ENCODE data around the gene SNX7. TPM values are rescaled to one million over a fixed set of nuclear protein-coding genes. Genes with fewer than 3 reads are reported as not detected.

The SNX7 gene
- total RNA-seq, 1 experiment from 2014 or later, result 17.5 TPM

DNA sequence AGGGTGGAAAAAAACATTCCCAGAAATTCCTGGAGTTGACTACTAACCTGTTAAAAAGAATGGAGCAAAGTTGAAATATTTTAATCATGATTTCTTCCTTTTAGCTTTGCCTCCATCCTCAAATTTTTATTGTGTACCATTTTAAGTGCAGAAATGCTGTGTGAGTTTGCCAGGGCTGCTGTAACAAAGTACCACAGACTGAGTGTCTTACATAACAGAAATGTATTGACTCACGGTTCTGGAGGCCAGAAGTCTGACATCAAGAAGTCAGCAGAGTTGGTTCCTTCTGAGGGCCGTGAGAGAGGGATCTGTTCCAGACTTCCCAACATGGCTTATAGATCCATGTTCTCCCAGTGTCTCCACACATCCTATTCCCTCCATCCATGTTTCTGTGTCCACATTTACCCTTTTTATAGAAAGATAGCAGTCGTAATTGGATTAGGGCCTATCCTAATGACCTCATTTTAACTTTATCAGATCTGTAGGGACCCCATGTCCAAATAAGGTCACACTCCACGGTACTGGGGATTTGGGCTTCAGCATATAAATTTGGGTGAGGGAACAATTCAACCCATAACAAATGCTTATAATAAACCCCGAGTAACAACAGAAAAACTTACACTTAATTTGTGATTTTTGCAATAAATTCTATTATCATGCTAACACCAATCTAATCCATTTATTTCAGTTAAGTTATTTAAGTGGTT is 12.7 kb downstream of the SNX7 start:
- no peak overlapping the region for H3K27ac Mint-ChIP-seq (ENCODE audit: unreplicated experiment)
- H3K4me3 Mint-ChIP-seq (ENCODE audit: unreplicated experiment), result no peak overlapping the region
- BruUV-seq (replicated peaks), result no TSS peak
- Histone ChIP-seq H3K9me3 (no peaks in the 10 kb centered on the region), H3K27me3 (replicated peaks; ENCODE audit: control insufficient read depth, insufficient read depth, low read length) (no peaks in the 10 kb centered on the region), H3K36me3 (ENCODE audit: control insufficient read depth, insufficient read depth, low read length) (no peaks in the 10 kb centered on the region), H3K4me3 (ENCODE audit: low read depth, low read length) (no peak overlapping the region), H3K4me1 (no peaks in the 10 kb centered on the region)
- intact Hi-C loops (cut with micrococcal nuclease; ENCODE audit: unreplicated experiment), result no loop called here
- H3K4me1 Mint-ChIP-seq (ENCODE audit: low read depth, unreplicated experiment), result peaks cover 6% of the 10 kb centered on the region
- H3K9me3 Mint-ChIP-seq (ENCODE audit: unreplicated experiment), result no peaks in the 10 kb centered on the region
- TF ChIP-seq CTCF (IDR thresholded peaks at IDR 0.05; ENCODE audit: insufficient read depth in 1 of 2, low read depth in 1 of 2, low read length in 1 of 2, severe bottlenecking in 1 of 2, unreplicated experiment in 1 of 2), result no peak
- no peaks in the 10 kb centered on the region for H3K27me3 Mint-ChIP-seq (ENCODE audit: insufficient read depth, unreplicated experiment)
- POLR2A ChIA-PET, result no interaction called here
- CTCF ChIA-PET, result no interaction called here
- H3K36me3 Mint-ChIP-seq (ENCODE audit: insufficient read depth, unreplicated experiment), result no peaks in the 10 kb centered on the region
- DNase-seq, result no peak

DNA sequence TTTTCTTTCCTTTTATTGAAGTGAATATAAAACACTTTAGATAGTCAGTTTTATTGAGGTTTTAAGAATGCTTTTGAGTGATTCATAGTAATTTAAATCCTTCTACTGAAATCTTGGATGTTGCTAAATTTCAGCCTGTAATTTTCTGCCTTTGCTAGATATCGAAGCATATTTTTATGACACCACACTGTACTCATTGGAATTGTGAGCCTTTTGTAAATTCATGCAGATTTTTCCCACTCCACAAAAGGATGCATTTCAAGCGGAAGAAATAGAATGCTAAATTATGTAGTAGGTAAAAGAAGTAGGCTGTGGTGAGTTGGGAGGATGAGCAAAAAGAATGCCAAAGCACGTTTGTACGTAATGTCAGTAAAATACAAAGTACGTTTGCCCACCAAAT is 13.8 kb downstream of the SNX7 start:
- no peaks in the 10 kb centered on the region for H3K27me3 Mint-ChIP-seq (ENCODE audit: insufficient read depth, unreplicated experiment)

DNA sequence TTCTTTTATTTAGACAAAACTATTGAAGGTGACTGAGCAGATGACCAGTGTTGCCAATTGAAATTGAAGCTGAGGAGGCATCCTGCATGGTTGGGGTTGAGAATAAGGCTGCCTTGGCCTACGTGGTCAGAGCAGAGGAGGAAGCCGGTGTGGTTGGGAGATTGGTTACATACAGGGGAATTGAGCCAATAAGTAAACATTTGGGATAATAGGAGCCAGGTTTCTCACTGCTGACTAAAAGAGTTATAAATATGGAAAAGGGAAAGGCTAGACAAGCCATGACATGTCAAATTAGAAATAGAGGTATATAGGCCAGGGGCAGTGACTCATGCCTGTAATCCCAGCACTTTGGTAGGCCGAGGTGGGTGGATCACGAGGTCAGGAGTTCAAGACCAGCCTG is 15.8 kb downstream of the SNX7 start:
- Histone ChIP-seq H3K4me3 (ENCODE audit: low read depth, low read length) (no peak overlapping the region), H3K36me3 (ENCODE audit: control insufficient read depth, insufficient read depth, low read length) (no peaks in the 10 kb centered on the region), H3K9me3 (no peaks in the 10 kb centered on the region), H3K27me3 (replicated peaks; ENCODE audit: control insufficient read depth, insufficient read depth, low read length) (no peaks in the 10 kb centered on the region), H3K4me1 (no peaks in the 10 kb centered on the region)
- no peak for TF ChIP-seq CTCF (IDR thresholded peaks at IDR 0.05; ENCODE audit: insufficient read depth in 1 of 2, low read depth in 1 of 2, low read length in 1 of 2, severe bottlenecking in 1 of 2, unreplicated experiment in 1 of 2)
- H3K9me3 Mint-ChIP-seq (ENCODE audit: unreplicated experiment), result no peaks in the 10 kb centered on the region
- H3K36me3 Mint-ChIP-seq (ENCODE audit: insufficient read depth, unreplicated experiment), result no peaks in the 10 kb centered on the region
- intact Hi-C loops (cut with micrococcal nuclease; ENCODE audit: unreplicated experiment), result no loop called here
- peaks cover 6% of the 10 kb centered on the region for H3K4me1 Mint-ChIP-seq (ENCODE audit: low read depth, unreplicated experiment)
- no TSS peak for BruUV-seq (replicated peaks)
- DNase-seq, result no peak
- CTCF ChIA-PET, result no interaction called here
- no peak overlapping the region for H3K4me3 Mint-ChIP-seq (ENCODE audit: unreplicated experiment)
- H3K27ac Mint-ChIP-seq (ENCODE audit: unreplicated experiment), result no peak overlapping the region
- H3K27me3 Mint-ChIP-seq (ENCODE audit: insufficient read depth, unreplicated experiment), result no peaks in the 10 kb centered on the region
- POLR2A ChIA-PET, result no interaction called here

More for the DNA sequence above, 13.8 kb downstream of the SNX7 start:
- ChIA-PET CTCF (no interaction called here), POLR2A (no interaction called here)
- Histone ChIP-seq H3K4me3 (ENCODE audit: low read depth, low read length) (no peak overlapping the region), H3K9me3 (no peaks in the 10 kb centered on the region), H3K4me1 (no peaks in the 10 kb centered on the region), H3K27me3 (replicated peaks; ENCODE audit: control insufficient read depth, insufficient read depth, low read length) (no peaks in the 10 kb centered on the region), H3K36me3 (ENCODE audit: control insufficient read depth, insufficient read depth, low read length) (no peaks in the 10 kb centered on the region)
- Mint-ChIP-seq H3K36me3 (ENCODE audit: insufficient read depth, unreplicated experiment) (no peaks in the 10 kb centered on the region), H3K4me1 (ENCODE audit: low read depth, unreplicated experiment) (peaks cover 6% of the 10 kb centered on the region), H3K27ac (ENCODE audit: unreplicated experiment) (no peak overlapping the region), H3K9me3 (ENCODE audit: unreplicated experiment) (no peaks in the 10 kb centered on the region), H3K4me3 (ENCODE audit: unreplicated experiment) (no peak overlapping the region)
- no peak for TF ChIP-seq CTCF (IDR thresholded peaks at IDR 0.05; ENCODE audit: insufficient read depth in 1 of 2, low read depth in 1 of 2, low read length in 1 of 2, severe bottlenecking in 1 of 2, unreplicated experiment in 1 of 2)
- DNase-seq, result no peak
- intact Hi-C loops (cut with micrococcal nuclease; ENCODE audit: unreplicated experiment), result no loop called here
- BruUV-seq (replicated peaks), result no TSS peak

All from Caco-2 (cell line).